HEK293 (cell line): Measurements from ENCODE around the gene PTPN12.
"Not testable (repeated sequence)": the region's sequence is repeated elsewhere in the genome, so short reads cannot be mapped to it uniquely, and the experiment has no call there.

Experiments
- CTCF ChIA-PET: fragments of 350-600 bp; formaldehyde crosslinking; extraction: SDS; loops from one replicate; lab custom pipeline; 2021; ENCODE audit warnings: antibody characterized with exemption; lab: Yijun Ruan, JAX
- POLR2A ChIA-PET: fragments of 300-600 bp; formaldehyde crosslinking; extraction: SDS; loops from one replicate; lab custom pipeline; 2020; ENCODE audit warnings: antibody characterized with exemption, inconsistent platforms; lab: Yijun Ruan, JAX
- H3K27ac ChIP-seq: fragments of 200-500 bp; sonication (Bioruptor generic); 2 replicates; pipeline ENCODE4 v1.5.1; 2014; ENCODE audit warnings: low read depth, low read length, control low read depth, inconsistent platforms; ENCODE audit errors: extremely low read depth
- H3K36me3 ChIP-seq, 2 experiments: fragments of 200-500 bp in 1 of 2; sonication (Bioruptor generic) in 1 of 2; 1 replicate in 1 of 2; 2 replicates in 1 of 2; pipeline ENCODE4 v1.5.1; 2014 to 2017; ENCODE audit warnings: inconsistent platforms in 2 of 2, low read length in 2 of 2; ENCODE audit not compliant: control insufficient read depth in 2 of 2, insufficient read depth in 1 of 2
- H3K4me1 ChIP-seq: fragments of 200-500 bp; sonication (Bioruptor generic); 2 replicates; pipeline ENCODE4 v1.5.1; 2014; ENCODE audit warnings: mild to moderate bottlenecking, low read length, inconsistent platforms; ENCODE audit not compliant: control insufficient read depth, insufficient read depth
- H3K4me3 ChIP-seq: 2 replicates; pipeline ENCODE4 v1.5.1; 2011; ENCODE audit warnings: low read depth, mild to moderate bottlenecking, control low read depth, low read length, moderate library complexity
- H3K9me3 ChIP-seq: fragments of 200-500 bp; sonication (Bioruptor generic); 2 replicates; pipeline ENCODE4 v1.5.1; 2014; ENCODE audit warnings: low read depth, low read length, inconsistent platforms; ENCODE audit not compliant: control insufficient read depth, insufficient read depth
- EGR2 ChIP-seq: fragments of 450-650 bp; formaldehyde crosslinking; IDR thresholded peaks from 2 replicates; pipeline ENCODE4 v1.5.1; 2016; ENCODE audit warnings: low read depth, missing biosample characterization, missing genetic modification characterization
- GLIS1 ChIP-seq: fragments of 450-650 bp; formaldehyde crosslinking; IDR thresholded peaks from 2 replicates; pipeline ENCODE4 v1.5.1; 2016; ENCODE audit warnings: missing biosample characterization, missing genetic modification characterization
- GLIS2 ChIP-seq: fragments of 450-650 bp; formaldehyde crosslinking; IDR thresholded peaks from 2 replicates; pipeline ENCODE4 v1.5.1; 2016; ENCODE audit warnings: missing biosample characterization, missing genetic modification characterization
- IKZF3 ChIP-seq: fragments of 450-650 bp; IDR thresholded peaks from 2 replicates; pipeline ENCODE4 v1.5.0; 2018; ENCODE audit warnings: missing biosample characterization, mild to moderate bottlenecking, missing genetic modification characterization, moderate library complexity
- MEIS1 ChIP-seq: sonication (generic); formaldehyde crosslinking; IDR thresholded peaks from 2 replicates; pipeline ENCODE4 v1.8.1; 2022; ENCODE audit warnings: missing genetic modification reagents, mild to moderate bottlenecking, borderline replicate concordance
- OVOL3 ChIP-seq: fragments of 450-650 bp; formaldehyde crosslinking; IDR thresholded peaks from 2 replicates; pipeline ENCODE4 v1.5.1; 2016; ENCODE audit warnings: missing biosample characterization, missing genetic modification characterization
- YY2 ChIP-seq: fragments of 450-650 bp; formaldehyde crosslinking; IDR thresholded peaks from 2 replicates; pipeline ENCODE4 v1.5.1; 2016; ENCODE audit warnings: missing biosample characterization, missing genetic modification characterization
- ZBTB1 ChIP-seq: fragments of 450-650 bp; formaldehyde crosslinking; IDR thresholded peaks from 2 replicates; pipeline ENCODE4 v1.5.1; 2016; ENCODE audit warnings: missing biosample characterization, missing genetic modification characterization
- ZBTB48 ChIP-seq: fragments of 450-650 bp; formaldehyde crosslinking; IDR thresholded peaks from 2 replicates; pipeline ENCODE4 v1.5.1; 2016; ENCODE audit warnings: missing biosample characterization, missing genetic modification characterization
- ZNF174 ChIP-seq: fragments of 450-650 bp; formaldehyde crosslinking; IDR thresholded peaks from 2 replicates; pipeline ENCODE4 v1.5.0; 2017; ENCODE audit warnings: missing biosample characterization, mild to moderate bottlenecking, missing genetic modification characterization
- ZNF350 ChIP-seq: fragments of 450-650 bp; formaldehyde crosslinking; IDR thresholded peaks from 2 replicates; pipeline ENCODE4 v1.5.0; 2017; ENCODE audit warnings: missing biosample characterization, mild to moderate bottlenecking, missing genetic modification characterization
- ZNF433 ChIP-seq: fragments of 450-650 bp; formaldehyde crosslinking; IDR thresholded peaks from 2 replicates; pipeline ENCODE4 v1.5.1; 2016; ENCODE audit warnings: missing biosample characterization, missing genetic modification characterization, low read depth
- ZNF529 ChIP-seq: fragments of 450-650 bp; formaldehyde crosslinking; IDR thresholded peaks from 2 replicates; pipeline ENCODE4 v1.5.1; 2017; ENCODE audit warnings: missing genetic modification characterization, missing biosample characterization; ENCODE audit not compliant: insufficient replicate concordance
- ZNF549 ChIP-seq: fragments of 450-650 bp; IDR thresholded peaks from 2 replicates; pipeline ENCODE4 v1.5.1; 2018; ENCODE audit warnings: missing biosample characterization, missing genetic modification characterization, mild to moderate bottlenecking, inconsistent platforms, moderate library complexity
- ZNF596 ChIP-seq: fragments of 450-650 bp; IDR thresholded peaks from 2 replicates; pipeline ENCODE4 v1.5.0; 2018; ENCODE audit warnings: missing biosample characterization, mild to moderate bottlenecking, missing genetic modification characterization, moderate library complexity
- ZNF621 ChIP-seq: fragments of 450-650 bp; formaldehyde crosslinking; IDR thresholded peaks from 2 replicates; pipeline ENCODE4 v1.5.1; 2017; ENCODE audit warnings: missing biosample characterization, missing genetic modification characterization
- ZNF830 ChIP-seq: fragments of 450-650 bp; IDR thresholded peaks from 2 replicates; pipeline ENCODE4 v1.5.0; 2018; ENCODE audit warnings: missing biosample characterization, missing genetic modification characterization, low read depth, mild to moderate bottlenecking, moderate library complexity
- ZSCAN16 ChIP-seq: fragments of 450-650 bp; formaldehyde crosslinking; IDR thresholded peaks from 2 replicates; pipeline ENCODE4 v1.5.1; 2016; ENCODE audit warnings: missing biosample characterization, missing genetic modification characterization
- TF ChIP-seq, protein P1 (sequence below): fragments of 450-650 bp; formaldehyde crosslinking; IDR thresholded peaks from 2 replicates; pipeline ENCODE4 v1.5.1; 2016; ENCODE audit warnings: missing biosample characterization, missing genetic modification characterization
- TF ChIP-seq, protein P2 (sequence below): fragments of 450-650 bp; formaldehyde crosslinking; IDR thresholded peaks from 2 replicates; pipeline ENCODE4 v1.5.1; 2016; ENCODE audit warnings: missing biosample characterization, missing genetic modification characterization, borderline replicate concordance
- TF ChIP-seq, protein P3 (sequence below): fragments of 450-650 bp; formaldehyde crosslinking; IDR thresholded peaks from 2 replicates; pipeline ENCODE4 v1.5.1; 2016; ENCODE audit warnings: missing biosample characterization, missing genetic modification characterization

PTPN12 gene

DNA sequence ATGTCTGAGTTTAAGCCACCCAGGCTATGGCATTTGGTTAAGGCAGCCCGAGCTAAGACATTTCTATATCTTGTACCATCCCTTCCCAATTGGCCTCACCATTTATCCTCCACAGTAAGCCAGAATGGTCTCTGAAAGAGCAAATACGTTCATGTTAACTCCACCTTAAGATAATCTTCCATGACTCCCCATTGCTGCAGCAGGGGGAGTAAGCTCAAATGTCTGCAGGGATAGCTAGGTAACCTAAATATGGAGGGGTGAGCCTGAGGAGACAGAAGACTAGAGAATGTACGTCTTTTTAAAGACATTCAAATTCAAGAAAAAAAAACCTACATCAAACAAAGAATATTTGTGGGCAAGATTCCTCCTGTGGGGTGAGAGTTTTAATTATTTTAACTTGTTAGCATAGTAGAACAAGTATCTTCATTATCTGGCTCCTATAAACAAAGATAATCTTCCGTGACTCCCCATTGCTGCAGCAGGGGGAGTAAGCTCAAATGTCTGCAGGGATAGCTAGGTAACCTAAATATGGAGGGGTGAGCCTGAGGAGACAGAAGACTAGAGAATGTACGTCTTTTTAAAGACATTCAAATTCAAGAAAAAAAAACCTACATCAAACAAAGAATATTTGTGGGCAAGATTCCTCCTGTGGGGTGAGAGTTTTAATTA is 24.0 kb upstream of the PTPN12 start:
- H3K9me3 ChIP-seq, H3K4me3 ChIP-seq, H3K4me1 ChIP-seq, CTCF ChIA-PET, H3K36me3 ChIP-seq, POLR2A ChIA-PET, H3K27ac ChIP-seq: not testable (repeated sequence)

DNA sequence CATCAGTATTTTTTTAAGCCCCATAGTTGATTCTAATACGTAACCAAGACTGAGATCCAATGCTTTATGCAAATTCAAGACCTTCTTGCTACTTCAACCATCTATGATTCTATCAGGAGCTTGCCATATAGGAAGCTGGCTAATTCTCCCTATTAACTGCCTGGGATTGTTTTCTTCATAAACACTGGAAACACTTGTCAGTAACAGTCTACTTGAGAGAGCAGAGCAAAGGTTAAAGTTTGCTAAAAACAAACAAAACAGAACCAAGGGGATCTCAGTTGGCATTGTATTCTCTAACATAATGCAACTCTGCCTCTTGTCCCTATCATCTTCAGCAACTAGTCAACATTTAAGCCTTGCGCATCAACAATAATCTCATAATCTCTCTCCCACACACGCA is 21.0 kb upstream of the PTPN12 start:
- Histone ChIP-seq H3K36me3 (no peaks in the 10 kb centered on the region), H3K9me3 (no peaks in the 10 kb centered on the region), H3K4me3 (no peak overlapping the region), H3K4me1 (no peaks in the 10 kb centered on the region), H3K27ac (no peak overlapping the region)
- TF ChIP-seq ZNF596 (tag by site-specific recombination) (no peak), EGR2 (tag by site-specific recombination) (no peak), IKZF3 (tag by site-specific recombination) (no peak), ZNF350 (tag by site-specific recombination) (no peak), ZNF830 (tag by site-specific recombination) (no peak), ZNF433 (tag by site-specific recombination) (no peak), OVOL3 (tag by site-specific recombination) (no peak), ZNF549 (tag by site-specific recombination) (no peak), ZNF621 (tag by site-specific recombination) (no peak), ZNF529 (tag by site-specific recombination) (no peak), GLIS1 (tag by site-specific recombination) (no peak), ZNF174 (tag by site-specific recombination) (no peak)
- TF ChIP-seq, protein P1, sequence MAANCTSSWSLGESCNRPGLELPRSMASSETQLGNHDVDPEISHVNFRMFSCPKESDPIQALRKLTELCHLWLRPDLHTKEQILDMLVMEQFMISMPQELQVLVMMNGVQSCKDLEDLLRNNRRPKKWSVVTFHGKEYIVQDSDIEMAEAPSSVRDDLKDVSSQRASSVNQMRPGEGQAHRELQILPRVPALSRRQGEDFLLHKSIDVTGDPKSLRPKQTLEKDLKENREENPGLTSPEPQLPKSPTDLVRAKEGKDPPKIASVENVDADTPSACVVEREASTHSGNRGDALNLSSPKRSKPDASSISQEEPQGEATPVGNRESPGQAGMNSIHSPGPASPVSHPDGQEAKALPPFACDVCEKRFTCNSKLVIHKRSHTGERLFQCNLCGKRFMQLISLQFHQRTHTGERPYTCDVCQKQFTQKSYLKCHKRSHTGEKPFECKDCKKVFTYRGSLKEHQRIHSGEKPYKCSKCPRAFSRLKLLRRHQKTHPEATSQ: no peak
- TF ChIP-seq, protein P2, sequence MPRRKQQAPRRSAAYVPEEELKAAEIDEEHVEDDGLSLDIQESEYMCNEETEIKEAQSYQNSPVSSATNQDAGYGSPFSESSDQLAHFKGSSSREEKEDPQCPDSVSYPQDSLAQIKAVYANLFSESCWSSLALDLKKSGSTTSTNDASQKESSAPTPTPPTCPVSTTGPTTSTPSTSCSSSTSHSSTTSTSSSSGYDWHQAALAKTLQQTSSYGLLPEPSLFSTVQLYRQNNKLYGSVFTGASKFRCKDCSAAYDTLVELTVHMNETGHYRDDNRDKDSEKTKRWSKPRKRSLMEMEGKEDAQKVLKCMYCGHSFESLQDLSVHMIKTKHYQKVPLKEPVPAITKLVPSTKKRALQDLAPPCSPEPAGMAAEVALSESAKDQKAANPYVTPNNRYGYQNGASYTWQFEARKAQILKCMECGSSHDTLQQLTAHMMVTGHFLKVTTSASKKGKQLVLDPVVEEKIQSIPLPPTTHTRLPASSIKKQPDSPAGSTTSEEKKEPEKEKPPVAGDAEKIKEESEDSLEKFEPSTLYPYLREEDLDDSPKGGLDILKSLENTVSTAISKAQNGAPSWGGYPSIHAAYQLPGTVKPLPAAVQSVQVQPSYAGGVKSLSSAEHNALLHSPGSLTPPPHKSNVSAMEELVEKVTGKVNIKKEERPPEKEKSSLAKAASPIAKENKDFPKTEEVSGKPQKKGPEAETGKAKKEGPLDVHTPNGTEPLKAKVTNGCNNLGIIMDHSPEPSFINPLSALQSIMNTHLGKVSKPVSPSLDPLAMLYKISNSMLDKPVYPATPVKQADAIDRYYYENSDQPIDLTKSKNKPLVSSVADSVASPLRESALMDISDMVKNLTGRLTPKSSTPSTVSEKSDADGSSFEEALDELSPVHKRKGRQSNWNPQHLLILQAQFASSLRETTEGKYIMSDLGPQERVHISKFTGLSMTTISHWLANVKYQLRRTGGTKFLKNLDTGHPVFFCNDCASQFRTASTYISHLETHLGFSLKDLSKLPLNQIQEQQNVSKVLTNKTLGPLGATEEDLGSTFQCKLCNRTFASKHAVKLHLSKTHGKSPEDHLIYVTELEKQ: no peak
- POLR2A ChIA-PET: no interaction called here
- CTCF ChIA-PET: no interaction called here

DNA sequence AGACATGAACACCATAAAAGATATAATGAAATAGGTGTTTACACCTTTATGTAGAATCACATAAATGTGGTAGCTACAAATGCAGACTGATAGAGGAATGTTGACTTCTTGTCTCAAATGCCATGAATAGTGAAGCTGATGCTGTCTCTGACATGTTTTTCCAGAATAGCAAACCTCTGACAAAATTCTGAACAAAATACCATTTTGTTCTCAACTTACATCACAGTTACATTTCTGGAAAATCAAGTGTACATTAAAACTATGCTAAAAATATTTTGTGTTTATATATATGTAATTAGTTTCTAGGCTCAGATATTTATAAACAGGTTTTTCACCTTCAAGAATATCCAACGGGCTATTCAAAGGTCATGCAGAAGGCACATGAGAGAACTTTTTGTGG is 16.8 kb upstream of the PTPN12 start:
- H3K9me3 ChIP-seq: no peaks in the 10 kb centered on the region
- H3K36me3 ChIP-seq: no peaks in the 10 kb centered on the region
- ChIA-PET POLR2A (no interaction called here), CTCF (no interaction called here)
- no peaks in the 10 kb centered on the region for H3K4me1 ChIP-seq
- TF ChIP-seq ZBTB1 (tag by site-specific recombination): no peak
- no peak for TF ChIP-seq MEIS1 (CRISPR knock-in tag)
- no peak for TF ChIP-seq ZSCAN16 (tag by site-specific recombination)
- TF ChIP-seq, protein P3, sequence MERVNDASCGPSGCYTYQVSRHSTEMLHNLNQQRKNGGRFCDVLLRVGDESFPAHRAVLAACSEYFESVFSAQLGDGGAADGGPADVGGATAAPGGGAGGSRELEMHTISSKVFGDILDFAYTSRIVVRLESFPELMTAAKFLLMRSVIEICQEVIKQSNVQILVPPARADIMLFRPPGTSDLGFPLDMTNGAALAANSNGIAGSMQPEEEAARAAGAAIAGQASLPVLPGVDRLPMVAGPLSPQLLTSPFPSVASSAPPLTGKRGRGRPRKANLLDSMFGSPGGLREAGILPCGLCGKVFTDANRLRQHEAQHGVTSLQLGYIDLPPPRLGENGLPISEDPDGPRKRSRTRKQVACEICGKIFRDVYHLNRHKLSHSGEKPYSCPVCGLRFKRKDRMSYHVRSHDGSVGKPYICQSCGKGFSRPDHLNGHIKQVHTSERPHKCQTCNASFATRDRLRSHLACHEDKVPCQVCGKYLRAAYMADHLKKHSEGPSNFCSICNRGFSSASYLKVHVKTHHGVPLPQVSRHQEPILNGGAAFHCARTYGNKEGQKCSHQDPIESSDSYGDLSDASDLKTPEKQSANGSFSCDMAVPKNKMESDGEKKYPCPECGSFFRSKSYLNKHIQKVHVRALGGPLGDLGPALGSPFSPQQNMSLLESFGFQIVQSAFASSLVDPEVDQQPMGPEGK (tag by site-specific recombination): no peak
- no peak for TF ChIP-seq ZNF529 (tag by site-specific recombination)
- no peak for TF ChIP-seq GLIS2 (tag by site-specific recombination)
- no peak for TF ChIP-seq YY2
- no peak for TF ChIP-seq ZBTB48 (tag by site-specific recombination)
- no peak overlapping the region for H3K27ac ChIP-seq
- H3K4me3 ChIP-seq: no peak overlapping the region

DNA sequence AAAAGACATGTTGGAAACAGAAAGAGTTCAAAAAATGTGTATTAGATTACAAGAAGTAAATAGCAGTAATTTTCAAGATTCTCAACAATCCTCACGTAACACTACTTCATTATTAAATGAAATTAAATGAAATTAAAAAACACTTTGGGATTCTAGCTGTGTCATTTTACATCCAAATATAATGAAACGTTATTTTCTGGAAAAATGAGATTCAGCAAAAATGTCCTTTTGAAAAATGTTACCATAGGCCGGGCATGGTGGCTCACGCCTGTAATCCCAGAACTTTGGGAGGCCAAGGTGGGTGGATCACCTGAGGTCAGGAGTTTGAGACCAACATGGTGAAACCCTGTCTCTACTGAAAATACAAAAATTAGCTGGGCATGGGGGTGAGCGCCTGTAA is 15.6 kb upstream of the PTPN12 start:
- H3K4me3 ChIP-seq, H3K4me1 ChIP-seq, H3K9me3 ChIP-seq, CTCF ChIA-PET, POLR2A ChIA-PET, H3K36me3 ChIP-seq, H3K27ac ChIP-seq: not testable (repeated sequence)
